Astrocyte (in vitro differentiated cells and primary cell): ENCODE results near the gene LRRC17. TPM values are rescaled to one million over a fixed set of nuclear protein-coding genes. Genes with fewer than 3 reads are reported as not detected.

Experiments
- DNase-seq: peaks from one replicate; pipeline ENCODE4 v3.0.0-alpha.2; 2010; ENCODE audit warnings: low read depth
- FAIRE-seq: peaks from 2 replicates; lab custom pipeline; 2011; peaks lifted over from hg19 to GRCh38; lab: Jason Lieb, UNC
- H2AFZ ChIP-seq: 2 replicates; pipeline ENCODE4 v1.6.0; 2012; ENCODE audit warnings: low read depth, low read length, inconsistent platforms
- H3K27ac ChIP-seq: 2 replicates; pipeline ENCODE4 v1.5.1; 2011; ENCODE audit warnings: low read depth, low read length, inconsistent platforms
- H3K27me3 ChIP-seq: 2 replicates; pipeline ENCODE4 v1.6.0; 2011; ENCODE audit warnings: low read length, inconsistent platforms; ENCODE audit not compliant: insufficient read depth
- H3K36me3 ChIP-seq: 2 replicates; pipeline ENCODE4 v1.5.1; 2011; ENCODE audit warnings: low read length, inconsistent platforms; ENCODE audit not compliant: insufficient read depth
- H3K4me1 ChIP-seq: 2 replicates; pipeline ENCODE4 v1.5.1; 2011; ENCODE audit warnings: low read length, inconsistent platforms; ENCODE audit not compliant: insufficient read depth
- H3K4me2 ChIP-seq: 2 replicates; pipeline ENCODE4 v1.6.0; 2012; ENCODE audit warnings: low read length, inconsistent platforms
- H3K4me3 ChIP-seq: 2 replicates; pipeline ENCODE4 v1.5.1; 2011; ENCODE audit warnings: low read depth, mild to moderate bottlenecking, low read length, inconsistent platforms; ENCODE audit not compliant: insufficient read depth
- H3K79me2 ChIP-seq: 2 replicates; pipeline ENCODE4 v1.6.0; 2012; ENCODE audit warnings: mild to moderate bottlenecking, low read length, inconsistent platforms; ENCODE audit not compliant: insufficient read depth
- H3K9ac ChIP-seq: 2 replicates; pipeline ENCODE4 v1.6.0; 2012; ENCODE audit warnings: mild to moderate bottlenecking, low read length, inconsistent platforms
- H3K9me3 ChIP-seq: 2 replicates; pipeline ENCODE4 v1.5.1; 2012; ENCODE audit warnings: low read depth, mild to moderate bottlenecking, low read length, inconsistent platforms; ENCODE audit not compliant: insufficient read depth
- H4K20me1 ChIP-seq: 2 replicates; pipeline ENCODE4 v1.6.0; 2012; ENCODE audit warnings: low read length, inconsistent platforms; ENCODE audit not compliant: insufficient read depth
- H3K27ac Mint-ChIP-seq: one replicate; pipeline ENCODE4 v1.8.0; 2021; ENCODE audit warnings: mild to moderate bottlenecking, mixed read lengths; ENCODE audit not compliant: unreplicated experiment
- H3K27me3 Mint-ChIP-seq: one replicate; pipeline ENCODE4 v1.8.0; 2021; ENCODE audit warnings: low read depth, mixed read lengths; ENCODE audit not compliant: unreplicated experiment
- H3K36me3 Mint-ChIP-seq: one replicate; pipeline ENCODE4 v1.8.0; 2021; ENCODE audit warnings: low read depth, mixed read lengths; ENCODE audit not compliant: unreplicated experiment
- H3K4me1 Mint-ChIP-seq: one replicate; pipeline ENCODE4 v1.8.0; 2021; ENCODE audit warnings: low read depth, mixed read lengths; ENCODE audit not compliant: unreplicated experiment
- H3K4me3 Mint-ChIP-seq: one replicate; pipeline ENCODE4 v1.8.0; 2021; ENCODE audit warnings: mild to moderate bottlenecking, moderate library complexity, mixed read lengths; ENCODE audit not compliant: unreplicated experiment
- H3K9me3 Mint-ChIP-seq: one replicate; pipeline ENCODE4 v1.8.0; 2021; ENCODE audit warnings: mild to moderate bottlenecking, mixed read lengths; ENCODE audit not compliant: unreplicated experiment
- CTCF ChIP-seq: IDR thresholded peaks from 2 replicates; pipeline ENCODE4 v1.5.1; 2011; ENCODE audit warnings: low read depth, mild to moderate bottlenecking, inconsistent platforms, low read length, moderate library complexity; ENCODE audit not compliant: insufficient read depth
- EZH2 ChIP-seq: IDR thresholded peaks from 2 replicates; pipeline ENCODE4 v1.6.1; 2012; ENCODE audit warnings: mild to moderate bottlenecking, low read length, inconsistent platforms; ENCODE audit not compliant: insufficient read depth
- total RNA-seq: library from RNA; stranded (reverse); gene quantifications from 2 replicates; pipeline ENCODE4 v1.2.1, GENCODE V29; 2021

Gene LRRC17
- total RNA-seq, 1 donor from 2014 or later: 63.4 TPM

- no peaks in the 10 kb centered on the region for H3K36me3 ChIP-seq
- TF ChIP-seq EZH2 (no peak), CTCF (no peak)
- peak overlapping the region; percentile 97 for H3K27ac ChIP-seq
- FAIRE-seq (no peak), DNase-seq (no peak)
- no peaks in the 10 kb centered on the region for H3K79me2 ChIP-seq
- Mint-ChIP-seq H3K4me3 (no peak overlapping the region), H3K4me1 (peaks cover 5% of the 10 kb centered on the region), H3K36me3 (no peaks in the 10 kb centered on the region), H3K27ac (no peak overlapping the region), H3K27me3 (no peaks in the 10 kb centered on the region), H3K9me3 (no peaks in the 10 kb centered on the region)
- peaks cover 36% of the 10 kb centered on the region for H3K4me1 ChIP-seq
- H3K4me2 ChIP-seq: no peak overlapping the region
- no peaks in the 10 kb centered on the region for H3K27me3 ChIP-seq
- H3K4me3 ChIP-seq: no peak overlapping the region
- H4K20me1 ChIP-seq: no peaks in the 10 kb centered on the region
- H2AFZ ChIP-seq: no peak overlapping the region
- no peak overlapping the region for H3K9ac ChIP-seq
- H3K9me3 ChIP-seq: no peaks in the 10 kb centered on the region
Observed at GRCh38 chr7:102994567-102994966, 81.8 kb downstream of the LRRC17 start.

Other genes with a start within 250 kb of the LRRC17 start
- 3.1 and 3.6 TPM in 2 replicates for gene POLR2J2, start 241.3 kb upstream of the LRRC17 start, total RNA-seq
- 4.6 and 4.9 TPM in 2 replicates for gene FAM185A, start 164.0 kb upstream of the LRRC17 start, total RNA-seq
- 1.2 and 1.6 TPM in 2 replicates for gene FBXL13, start 161.8 kb downstream of the LRRC17 start, total RNA-seq
- 27.5 and 29.2 TPM in 2 replicates for gene ARMC10, start 162.1 kb downstream of the LRRC17 start, total RNA-seq
- 7.6 and 8.7 TPM in 2 replicates for gene NAPEPLD, start 236.1 kb downstream of the LRRC17 start, total RNA-seq